Measurements from ENCODE around the gene FXR1. TPM values are rescaled to one million over a fixed set of nuclear protein-coding genes. Genes with fewer than 3 reads are reported as not detected.

FXR1 gene
- total and polyA plus RNA-seq, 10 of the 15 experiments (the other 5 are each of a cell fraction or from before 2014, with no cell fraction given): 38.5 to 159 (median 102) TPM

GRCh38 chr3:180934638-180935037, 22.2 kb downstream of the FXR1 start (continued):
- no peak for TF ChIP-seq IKZF1 (conservative IDR thresholded peaks at IDR 0.05)

DNA sequence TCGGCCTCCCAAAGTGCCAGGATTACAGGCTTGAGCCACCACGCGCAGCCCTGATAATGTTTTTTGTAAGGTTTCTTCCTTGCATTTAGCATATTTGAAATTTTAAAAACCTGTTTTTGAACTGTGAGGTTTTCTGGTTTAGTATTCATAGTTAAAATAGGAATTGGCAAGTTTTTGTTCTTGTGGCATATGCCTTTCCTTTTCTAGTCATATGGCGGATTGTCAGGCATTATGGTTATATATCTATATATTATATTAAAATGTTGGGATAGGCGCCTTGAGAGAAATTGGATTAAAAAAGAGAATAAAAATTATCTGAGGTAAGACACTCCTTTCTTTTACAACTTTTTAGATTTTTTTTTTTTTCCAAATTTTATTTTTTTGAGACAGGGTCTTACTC, 28.4 kb downstream of the FXR1 start:
- in situ Hi-C loops (cut with MboI) (no loop called here), intact Hi-C loops (cut with micrococcal nuclease; ENCODE audit: unreplicated experiment) (no loop called here)
- Histone ChIP-seq H3K9ac (ENCODE audit: control insufficient read depth, insufficient read depth, low read length) (no peak overlapping the region), H3K79me2 (ENCODE audit: control insufficient read depth, insufficient read depth, low read length) (peaks cover 14% of the 10 kb centered on the region), H3K27ac (ENCODE audit: control insufficient read depth, insufficient read depth) (no peak overlapping the region), H3K4me2 (ENCODE audit: control insufficient read depth, insufficient read depth) (no peak overlapping the region), H3K4me3 (no peak overlapping the region), H3K27me3 (replicated peaks in 1 of 2; ENCODE audit: control insufficient read depth in 2 of 2, insufficient read depth in 2 of 2, low read length in 1 of 2) (no peaks in the 10 kb centered on the region), H3K9me3 (replicated peaks; ENCODE audit: control insufficient read depth, insufficient read depth, low read length) (no peaks in the 10 kb centered on the region), H3K36me3 (ENCODE audit: control insufficient read depth in 2 of 2, insufficient read depth in 2 of 2, low read length in 1 of 2) (peaks cover 0 to 23% of the 10 kb centered on the region in 2 experiments), H2AFZ (ENCODE audit: control insufficient read depth, low read depth, low read length) (no peak overlapping the region), H4K20me1 (ENCODE audit: control insufficient read depth, insufficient read depth) (no peaks in the 10 kb centered on the region), H3K4me1 (ENCODE audit: control insufficient read depth, insufficient read depth, low read length) (no peaks in the 10 kb centered on the region)
- no peak for DNase-seq (ENCODE audit: low read depth, low spot score)
- BruUV-seq (replicated peaks): no TSS peak
- ChIA-PET CTCF (interaction anchor here (1.0 kb wide), 1 partner anchor 10 kb away, joined by 3 read pairs; no protein-coding TSS in a partner anchor), SMC1A (ENCODE audit: uncharacterized antibody, unreplicated experiment) (no interaction called here), RAD21 (ENCODE audit: unreplicated experiment) (no interaction called here), POLR2A (no interaction called here)
- TF ChIP-seq ZNF24 (IDR thresholded peaks at IDR 0.05): no peak
- TF ChIP-seq PAX8 (IDR thresholded peaks at IDR 0.05): no peak
- TF ChIP-seq ZNF384 (IDR thresholded peaks at IDR 0.05; ENCODE audit: borderline replicate concordance, low read depth, low read length): no peak
- TF ChIP-seq ATF7 (IDR thresholded peaks at IDR 0.05; ENCODE audit: low read depth): no peak
- no peak for TF ChIP-seq SREBF1 (IDR thresholded peaks at IDR 0.05; ENCODE audit: low read length)
- no peak for TF ChIP-seq RAD21 (IDR thresholded peaks at IDR 0.05; ENCODE audit: insufficient read depth, low read depth, low read length)
- no peak for TF ChIP-seq ASH2L (IDR thresholded peaks at IDR 0.05; ENCODE audit: borderline replicate concordance, low read depth)
- no peak for TF ChIP-seq ETV6 (conservative IDR thresholded peaks at IDR 0.05 in 1 of 2, IDR thresholded peaks at IDR 0.05 in 1 of 2; ENCODE audit: borderline replicate concordance in 1 of 2, low read depth in 1 of 2)
- TF ChIP-seq PML (IDR thresholded peaks at IDR 0.05; ENCODE audit: low read length): no peak
- no peak for TF ChIP-seq POU2F2 (IDR thresholded peaks at IDR 0.05; ENCODE audit: borderline replicate concordance, low read depth, low read length)
- TF ChIP-seq JUNB (IDR thresholded peaks at IDR 0.05): no peak
- TF ChIP-seq IKZF1 (conservative IDR thresholded peaks at IDR 0.05): no peak
- no peak for TF ChIP-seq ZZZ3 (IDR thresholded peaks at IDR 0.05; ENCODE audit: control insufficient read depth, insufficient read length, low read depth)
- no peak for TF ChIP-seq NR2F1 (conservative IDR thresholded peaks at IDR 0.05)
- TF ChIP-seq, protein P1, sequence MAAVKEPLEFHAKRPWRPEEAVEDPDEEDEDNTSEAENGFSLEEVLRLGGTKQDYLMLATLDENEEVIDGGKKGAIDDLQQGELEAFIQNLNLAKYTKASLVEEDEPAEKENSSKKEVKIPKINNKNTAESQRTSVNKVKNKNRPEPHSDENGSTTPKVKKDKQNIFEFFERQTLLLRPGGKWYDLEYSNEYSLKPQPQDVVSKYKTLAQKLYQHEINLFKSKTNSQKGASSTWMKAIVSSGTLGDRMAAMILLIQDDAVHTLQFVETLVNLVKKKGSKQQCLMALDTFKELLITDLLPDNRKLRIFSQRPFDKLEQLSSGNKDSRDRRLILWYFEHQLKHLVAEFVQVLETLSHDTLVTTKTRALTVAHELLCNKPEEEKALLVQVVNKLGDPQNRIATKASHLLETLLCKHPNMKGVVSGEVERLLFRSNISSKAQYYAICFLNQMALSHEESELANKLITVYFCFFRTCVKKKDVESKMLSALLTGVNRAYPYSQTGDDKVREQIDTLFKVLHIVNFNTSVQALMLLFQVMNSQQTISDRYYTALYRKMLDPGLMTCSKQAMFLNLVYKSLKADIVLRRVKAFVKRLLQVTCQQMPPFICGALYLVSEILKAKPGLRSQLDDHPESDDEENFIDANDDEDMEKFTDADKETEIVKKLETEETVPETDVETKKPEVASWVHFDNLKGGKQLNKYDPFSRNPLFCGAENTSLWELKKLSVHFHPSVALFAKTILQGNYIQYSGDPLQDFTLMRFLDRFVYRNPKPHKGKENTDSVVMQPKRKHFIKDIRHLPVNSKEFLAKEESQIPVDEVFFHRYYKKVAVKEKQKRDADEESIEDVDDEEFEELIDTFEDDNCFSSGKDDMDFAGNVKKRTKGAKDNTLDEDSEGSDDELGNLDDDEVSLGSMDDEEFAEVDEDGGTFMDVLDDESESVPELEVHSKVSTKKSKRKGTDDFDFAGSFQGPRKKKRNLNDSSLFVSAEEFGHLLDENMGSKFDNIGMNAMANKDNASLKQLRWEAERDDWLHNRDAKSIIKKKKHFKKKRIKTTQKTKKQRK (IDR thresholded peaks at IDR 0.05; ENCODE audit: low read depth, low read length): no peak
- TF ChIP-seq TBL1XR1 (IDR thresholded peaks at IDR 0.05; ENCODE audit: low read depth, low read length): no peak
- TF ChIP-seq ZNF217 (IDR thresholded peaks at IDR 0.05): no peak
- no peak for TF ChIP-seq EED (IDR thresholded peaks at IDR 0.05; ENCODE audit: low read depth)
- TF ChIP-seq USF1 (IDR thresholded peaks at IDR 0.05; ENCODE audit: borderline replicate concordance, extremely low read length, insufficient read depth, low read depth, low read length): no peak
- FAIRE-seq: no peak
- 99% methylated on average over 5 of the region's 5 CpGs for WGBS (ENCODE audit: insufficient coverage, insufficient replicate concordance, low lambda C conversion rate, missing lambda C conversion rate)
- ATAC-seq: no peak
